Astrocyte (in vitro differentiated cells and primary cell): ENCODE results near the gene LHPP. TPM values are rescaled to one million over a fixed set of nuclear protein-coding genes. Genes with fewer than 3 reads are reported as not detected.

ENCODE experiments used
- DNase-seq: peaks from one replicate; pipeline ENCODE4 v3.0.0-alpha.2; 2010; ENCODE audit warnings: low read depth
- FAIRE-seq: peaks from 2 replicates; lab custom pipeline; 2011; peaks lifted over from hg19 to GRCh38; lab: Jason Lieb, UNC
- H2AFZ ChIP-seq: 2 replicates; pipeline ENCODE4 v1.6.0; 2012; ENCODE audit warnings: low read depth, low read length, inconsistent platforms
- H3K27ac ChIP-seq: 2 replicates; pipeline ENCODE4 v1.5.1; 2011; ENCODE audit warnings: low read depth, low read length, inconsistent platforms
- H3K27me3 ChIP-seq: 2 replicates; pipeline ENCODE4 v1.6.0; 2011; ENCODE audit warnings: low read length, inconsistent platforms; ENCODE audit not compliant: insufficient read depth
- H3K36me3 ChIP-seq: 2 replicates; pipeline ENCODE4 v1.5.1; 2011; ENCODE audit warnings: low read length, inconsistent platforms; ENCODE audit not compliant: insufficient read depth
- H3K4me1 ChIP-seq: 2 replicates; pipeline ENCODE4 v1.5.1; 2011; ENCODE audit warnings: low read length, inconsistent platforms; ENCODE audit not compliant: insufficient read depth
- H3K4me2 ChIP-seq: 2 replicates; pipeline ENCODE4 v1.6.0; 2012; ENCODE audit warnings: low read length, inconsistent platforms
- H3K4me3 ChIP-seq: 2 replicates; pipeline ENCODE4 v1.5.1; 2011; ENCODE audit warnings: low read depth, mild to moderate bottlenecking, low read length, inconsistent platforms; ENCODE audit not compliant: insufficient read depth
- H3K79me2 ChIP-seq: 2 replicates; pipeline ENCODE4 v1.6.0; 2012; ENCODE audit warnings: mild to moderate bottlenecking, low read length, inconsistent platforms; ENCODE audit not compliant: insufficient read depth
- H3K9ac ChIP-seq: 2 replicates; pipeline ENCODE4 v1.6.0; 2012; ENCODE audit warnings: mild to moderate bottlenecking, low read length, inconsistent platforms
- H3K9me3 ChIP-seq: 2 replicates; pipeline ENCODE4 v1.5.1; 2012; ENCODE audit warnings: low read depth, mild to moderate bottlenecking, low read length, inconsistent platforms; ENCODE audit not compliant: insufficient read depth
- H4K20me1 ChIP-seq: 2 replicates; pipeline ENCODE4 v1.6.0; 2012; ENCODE audit warnings: low read length, inconsistent platforms; ENCODE audit not compliant: insufficient read depth
- H3K27ac Mint-ChIP-seq: one replicate; pipeline ENCODE4 v1.8.0; 2021; ENCODE audit warnings: mild to moderate bottlenecking, mixed read lengths; ENCODE audit not compliant: unreplicated experiment
- H3K27me3 Mint-ChIP-seq: one replicate; pipeline ENCODE4 v1.8.0; 2021; ENCODE audit warnings: low read depth, mixed read lengths; ENCODE audit not compliant: unreplicated experiment
- H3K36me3 Mint-ChIP-seq: one replicate; pipeline ENCODE4 v1.8.0; 2021; ENCODE audit warnings: low read depth, mixed read lengths; ENCODE audit not compliant: unreplicated experiment
- H3K4me1 Mint-ChIP-seq: one replicate; pipeline ENCODE4 v1.8.0; 2021; ENCODE audit warnings: low read depth, mixed read lengths; ENCODE audit not compliant: unreplicated experiment
- H3K4me3 Mint-ChIP-seq: one replicate; pipeline ENCODE4 v1.8.0; 2021; ENCODE audit warnings: mild to moderate bottlenecking, moderate library complexity, mixed read lengths; ENCODE audit not compliant: unreplicated experiment
- H3K9me3 Mint-ChIP-seq: one replicate; pipeline ENCODE4 v1.8.0; 2021; ENCODE audit warnings: mild to moderate bottlenecking, mixed read lengths; ENCODE audit not compliant: unreplicated experiment
- EZH2 ChIP-seq: IDR thresholded peaks from 2 replicates; pipeline ENCODE4 v1.6.1; 2012; ENCODE audit warnings: mild to moderate bottlenecking, low read length, inconsistent platforms; ENCODE audit not compliant: insufficient read depth
- total RNA-seq: library from RNA; stranded (reverse); gene quantifications from 2 replicates; pipeline ENCODE4 v1.2.1, GENCODE V29; 2021
- TF ChIP-seq, protein P1 (sequence below): IDR thresholded peaks from 2 replicates; pipeline ENCODE4 v1.5.1; 2011; ENCODE audit warnings: low read depth, mild to moderate bottlenecking, inconsistent platforms, low read length, moderate library complexity; ENCODE audit not compliant: insufficient read depth

The LHPP gene
- total RNA-seq, 1 donor from 2014 or later, result 6.9 TPM

DNA sequence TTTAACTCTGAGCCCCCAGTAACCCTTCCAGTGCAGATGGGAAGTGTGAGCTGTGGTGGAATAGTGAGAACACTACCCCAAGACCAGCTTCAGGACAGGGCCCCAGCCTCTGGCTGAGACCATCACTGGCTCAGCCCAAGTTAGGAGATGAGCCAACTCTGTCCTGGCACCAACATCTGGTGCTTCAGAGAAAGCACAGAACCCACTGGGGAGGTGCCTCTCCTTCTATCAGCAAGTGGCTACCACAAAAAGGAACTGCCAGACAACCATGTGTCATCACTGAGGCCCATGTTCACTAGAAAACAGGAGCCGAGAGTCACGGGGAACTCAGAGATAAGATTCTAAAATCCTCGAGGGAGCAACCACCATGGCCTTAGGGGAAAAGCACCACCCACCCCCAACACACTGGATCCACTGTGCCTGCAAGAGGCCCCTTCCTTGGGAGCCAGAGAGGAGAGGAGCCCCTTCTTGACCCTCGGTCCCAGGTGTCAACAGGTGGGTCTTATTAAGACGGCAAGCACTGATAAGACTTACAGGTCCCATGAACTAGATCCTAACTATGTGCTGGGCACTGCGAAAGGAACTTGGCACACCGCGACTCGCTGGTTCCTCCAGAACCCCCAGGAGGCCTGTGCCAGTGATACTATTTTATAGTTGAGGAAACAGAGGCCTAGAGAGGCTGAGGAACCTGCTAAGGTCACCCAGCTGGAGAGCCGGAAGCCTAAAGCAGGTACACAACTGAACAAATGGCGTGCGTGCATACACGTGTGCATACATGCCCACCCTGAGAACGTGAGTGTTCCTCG is 179.9 kb downstream of the LHPP start:
- H3K4me2 ChIP-seq, result no peak overlapping the region

GRCh38 chr10:124642088-124642710 is 180.6 kb downstream of the LHPP start:
- FAIRE-seq (no peak), DNase-seq (no peak)
- no peak overlapping the region for H3K9ac ChIP-seq
- no peak overlapping the region for H3K4me2 ChIP-seq
- no peaks in the 10 kb centered on the region for H3K27me3 ChIP-seq
- peaks cover 16% of the 10 kb centered on the region for H3K4me1 ChIP-seq
- H4K20me1 ChIP-seq, result peaks cover 65% of the 10 kb centered on the region
- no peak overlapping the region for H2AFZ ChIP-seq
- H3K27ac ChIP-seq, result no peak overlapping the region
- Mint-ChIP-seq H3K9me3 (no peaks in the 10 kb centered on the region), H3K27me3 (peaks cover 3% of the 10 kb centered on the region), H3K36me3 (peaks cover 12% of the 10 kb centered on the region), H3K4me3 (no peak overlapping the region), H3K27ac (no peak overlapping the region), H3K4me1 (peaks cover 21% of the 10 kb centered on the region)
- no peak for TF ChIP-seq EZH2
- TF ChIP-seq, protein P1, sequence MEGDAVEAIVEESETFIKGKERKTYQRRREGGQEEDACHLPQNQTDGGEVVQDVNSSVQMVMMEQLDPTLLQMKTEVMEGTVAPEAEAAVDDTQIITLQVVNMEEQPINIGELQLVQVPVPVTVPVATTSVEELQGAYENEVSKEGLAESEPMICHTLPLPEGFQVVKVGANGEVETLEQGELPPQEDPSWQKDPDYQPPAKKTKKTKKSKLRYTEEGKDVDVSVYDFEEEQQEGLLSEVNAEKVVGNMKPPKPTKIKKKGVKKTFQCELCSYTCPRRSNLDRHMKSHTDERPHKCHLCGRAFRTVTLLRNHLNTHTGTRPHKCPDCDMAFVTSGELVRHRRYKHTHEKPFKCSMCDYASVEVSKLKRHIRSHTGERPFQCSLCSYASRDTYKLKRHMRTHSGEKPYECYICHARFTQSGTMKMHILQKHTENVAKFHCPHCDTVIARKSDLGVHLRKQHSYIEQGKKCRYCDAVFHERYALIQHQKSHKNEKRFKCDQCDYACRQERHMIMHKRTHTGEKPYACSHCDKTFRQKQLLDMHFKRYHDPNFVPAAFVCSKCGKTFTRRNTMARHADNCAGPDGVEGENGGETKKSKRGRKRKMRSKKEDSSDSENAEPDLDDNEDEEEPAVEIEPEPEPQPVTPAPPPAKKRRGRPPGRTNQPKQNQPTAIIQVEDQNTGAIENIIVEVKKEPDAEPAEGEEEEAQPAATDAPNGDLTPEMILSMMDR, result no peak
- no peaks in the 10 kb centered on the region for H3K36me3 ChIP-seq
- peaks cover 4% of the 10 kb centered on the region for H3K79me2 ChIP-seq
- H3K9me3 ChIP-seq, result no peaks in the 10 kb centered on the region
- no peak overlapping the region for H3K4me3 ChIP-seq

More for the DNA sequence above, 179.9 kb downstream of the LHPP start:
- peak; percentile 58 for DNase-seq
- Histone ChIP-seq H2AFZ (no peak overlapping the region), H3K27me3 (no peaks in the 10 kb centered on the region), H3K4me3 (no peak overlapping the region), H4K20me1 (peaks cover 70% of the 10 kb centered on the region), H3K4me1 (peaks cover 11% of the 10 kb centered on the region), H3K27ac (no peak overlapping the region), H3K9me3 (no peaks in the 10 kb centered on the region), H3K79me2 (no peaks in the 10 kb centered on the region), H3K9ac (no peak overlapping the region), H3K36me3 (no peaks in the 10 kb centered on the region)
- TF ChIP-seq EZH2, result no peak
- TF ChIP-seq, protein P1, result no peak
- Mint-ChIP-seq H3K9me3 (no peaks in the 10 kb centered on the region), H3K27me3 (peaks cover 3% of the 10 kb centered on the region), H3K27ac (no peak overlapping the region), H3K36me3 (peaks cover 11% of the 10 kb centered on the region), H3K4me3 (no peak overlapping the region), H3K4me1 (peaks cover 17% of the 10 kb centered on the region)
- FAIRE-seq, result peak; percentile 43
